Measurements from ENCODE around the gene SYNJ2BP.

Gene SYNJ2BP

GRCh38 chr14:70391493-70392391, 25.1 kb downstream of the SYNJ2BP start:
- no peak for DNase-seq

GRCh38 chr14:70382536-70382935, 34.4 kb downstream of the SYNJ2BP start:
- no peak for DNase-seq

GRCh38 chr14:70380824-70381223, 36.1 kb downstream of the SYNJ2BP start:
- DNase-seq: no peak

GRCh38 chr14:70378696-70379095, 38.2 kb downstream of the SYNJ2BP start:
- no peak for DNase-seq

Data from NCI-H524 (cell line).